ENCODE results near the gene GNPNAT1.

DNA sequence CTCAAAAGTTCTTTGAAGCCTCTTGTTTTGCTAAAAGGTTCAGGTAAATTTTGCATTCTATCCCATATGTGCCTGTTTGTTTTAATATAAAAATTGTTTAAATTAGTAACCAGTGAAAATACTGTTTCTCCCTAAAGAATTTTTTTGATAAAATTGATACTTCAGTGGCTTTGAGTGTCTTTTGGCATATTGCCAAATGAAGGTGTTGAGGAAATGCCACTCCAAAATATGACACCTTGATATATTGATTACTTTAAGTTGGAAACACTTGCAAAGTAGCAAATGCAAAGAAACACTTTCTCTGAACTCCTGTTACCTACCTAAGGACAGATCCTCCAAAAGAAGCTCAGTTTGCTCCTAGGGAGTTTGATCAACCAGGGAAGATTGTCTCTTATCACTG is 53.0 kb downstream of the GNPNAT1 start:
- no peak for TF ChIP-seq EZH2 (IDR thresholded peaks at IDR 0.05; ENCODE audit: borderline replicate concordance, low read depth, low read length, severe bottlenecking)
- TF ChIP-seq, protein P1, sequence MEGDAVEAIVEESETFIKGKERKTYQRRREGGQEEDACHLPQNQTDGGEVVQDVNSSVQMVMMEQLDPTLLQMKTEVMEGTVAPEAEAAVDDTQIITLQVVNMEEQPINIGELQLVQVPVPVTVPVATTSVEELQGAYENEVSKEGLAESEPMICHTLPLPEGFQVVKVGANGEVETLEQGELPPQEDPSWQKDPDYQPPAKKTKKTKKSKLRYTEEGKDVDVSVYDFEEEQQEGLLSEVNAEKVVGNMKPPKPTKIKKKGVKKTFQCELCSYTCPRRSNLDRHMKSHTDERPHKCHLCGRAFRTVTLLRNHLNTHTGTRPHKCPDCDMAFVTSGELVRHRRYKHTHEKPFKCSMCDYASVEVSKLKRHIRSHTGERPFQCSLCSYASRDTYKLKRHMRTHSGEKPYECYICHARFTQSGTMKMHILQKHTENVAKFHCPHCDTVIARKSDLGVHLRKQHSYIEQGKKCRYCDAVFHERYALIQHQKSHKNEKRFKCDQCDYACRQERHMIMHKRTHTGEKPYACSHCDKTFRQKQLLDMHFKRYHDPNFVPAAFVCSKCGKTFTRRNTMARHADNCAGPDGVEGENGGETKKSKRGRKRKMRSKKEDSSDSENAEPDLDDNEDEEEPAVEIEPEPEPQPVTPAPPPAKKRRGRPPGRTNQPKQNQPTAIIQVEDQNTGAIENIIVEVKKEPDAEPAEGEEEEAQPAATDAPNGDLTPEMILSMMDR (IDR thresholded peaks at IDR 0.05; ENCODE audit: extremely low read depth in 1 of 2, insufficient read depth in 1 of 2, low read depth in 1 of 2, low read length in 2 of 2), result no peak
